CD14-positive monocyte (primary cell): Measurements from ENCODE around the gene ATP8B2. TPM values are rescaled to one million over a fixed set of nuclear protein-coding genes. Genes with fewer than 3 reads are reported as not detected.

Source experiments
- DNase-seq, 3 donors: peaks; one replicate each; pipeline ENCODE4 v3.0.0-alpha.2; 2011 to 2022
- H2AFZ ChIP-seq: 2 replicates; pipeline ENCODE4 v1.6.0; 2012; ENCODE audit warnings: mild to moderate bottlenecking, low read depth, low read length, inconsistent platforms; ENCODE audit not compliant: insufficient read depth, poor library complexity, severe bottlenecking
- H3K27ac ChIP-seq, 2 donors: 1 replicate in 1 of 2; 2 replicates in 1 of 2; pipeline ENCODE4 v1.5.1; 2012 to 2013; ENCODE audit warnings: low read length in 2 of 2, control low read depth in 1 of 2, inconsistent platforms in 1 of 2, low read depth in 1 of 2, mild to moderate bottlenecking in 1 of 2
- H3K27me3 ChIP-seq, 2 donors: one replicate each; pipeline versions ENCODE4 v1.6.0 to v1.6.1; 2011 to 2013; ENCODE audit warnings: low read length in 2 of 2; ENCODE audit not compliant: control insufficient read depth in 2 of 2, insufficient read depth in 2 of 2
- H3K36me3 ChIP-seq, 2 donors: replicated peaks in 1 of 2; 1 replicate in 1 of 2; 2 replicates in 1 of 2; pipeline versions ENCODE4 v1.5.1 to v1.6.1; 2012 to 2013; ENCODE audit warnings: low read length in 2 of 2, control low read depth in 1 of 2, inconsistent platforms in 1 of 2, mild to moderate bottlenecking in 1 of 2; ENCODE audit not compliant: insufficient read depth in 2 of 2, control insufficient read depth in 1 of 2
- H3K4me1 ChIP-seq, 2 donors: 1 replicate in 1 of 2; 2 replicates in 1 of 2; pipeline versions ENCODE4 v1.5.1 to v1.6.1; 2012 to 2013; ENCODE audit warnings: low read length in 2 of 2, control low read depth in 1 of 2, inconsistent platforms in 1 of 2, mild to moderate bottlenecking in 1 of 2, moderate library complexity in 1 of 2; ENCODE audit not compliant: insufficient read depth in 2 of 2, control insufficient read depth in 1 of 2
- H3K4me2 ChIP-seq: replicated peaks from 2 replicates; pipeline ENCODE3; 2012; ENCODE audit warnings: low read length, moderate library complexity, mild to moderate bottlenecking; ENCODE audit not compliant: poor library complexity, severe bottlenecking; ENCODE audit errors: extremely low read depth
- H3K4me3 ChIP-seq, 3 experiments: fragments of 200-600 bp in 1 of 3; sonication (generic) in 1 of 3; replicated peaks in 1 of 3; 1 replicate in 2 of 3; 2 replicates in 1 of 3; pipeline ENCODE4 v1.5.1; 2011 to 2013; ENCODE audit warnings: low read length in 3 of 3, mild to moderate bottlenecking in 3 of 3, control low read depth in 2 of 3, low read depth in 2 of 3, inconsistent platforms in 1 of 3, moderate library complexity in 1 of 3
- H3K79me2 ChIP-seq: 2 replicates; pipeline ENCODE4 v1.6.0; 2012; ENCODE audit warnings: mild to moderate bottlenecking, control low read depth, inconsistent platforms, low read length, moderate library complexity; ENCODE audit not compliant: insufficient read depth
- H3K9ac ChIP-seq: 2 replicates; pipeline ENCODE4 v1.6.0; 2017; ENCODE audit warnings: low read length, mild to moderate bottlenecking; ENCODE audit not compliant: insufficient read depth, poor library complexity, severe bottlenecking
- H3K9me3 ChIP-seq, 2 donors: replicated peaks in 1 of 2; 1 replicate in 1 of 2; 2 replicates in 1 of 2; pipeline versions ENCODE4 v1.5.1 to v1.6.1; 2012 to 2013; ENCODE audit warnings: low read length in 2 of 2, control low read depth in 1 of 2; ENCODE audit not compliant: control insufficient read depth in 1 of 2, insufficient read depth in 1 of 2
- H4K20me1 ChIP-seq: 2 replicates; pipeline ENCODE4 v1.6.0; 2012; ENCODE audit warnings: mild to moderate bottlenecking, low read length, control low read depth, moderate library complexity; ENCODE audit not compliant: insufficient read depth
- H3K27ac Mint-ChIP-seq, 7 donors: one replicate each; pipeline ENCODE4 v1.8.0; 2020; ENCODE audit warnings: mild to moderate bottlenecking in 7 of 7, mixed read lengths in 7 of 7, moderate library complexity in 6 of 7, inconsistent platforms in 2 of 7
- H3K27me3 Mint-ChIP-seq, 3 donors: one replicate each; pipeline ENCODE4 v1.8.0; 2021 to 2022; ENCODE audit warnings: low read depth in 3 of 3, mild to moderate bottlenecking in 3 of 3, mixed read lengths in 3 of 3, moderate library complexity in 3 of 3, inconsistent platforms in 1 of 3
- H3K36me3 Mint-ChIP-seq, 2 donors: one replicate each; pipeline ENCODE4 v1.8.0; 2020; ENCODE audit warnings: mixed read lengths in 2 of 2, inconsistent platforms in 1 of 2, mild to moderate bottlenecking in 1 of 2
- H3K4me1 Mint-ChIP-seq: one replicate; pipeline ENCODE4 v1.8.0; 2020; ENCODE audit warnings: mild to moderate bottlenecking, mixed read lengths
- H3K4me3 Mint-ChIP-seq, 2 donors: one replicate each; pipeline ENCODE4 v1.8.0; 2020; ENCODE audit warnings: mild to moderate bottlenecking in 2 of 2, mixed read lengths in 2 of 2, moderate library complexity in 1 of 2
- H3K9me3 Mint-ChIP-seq, 7 donors: one replicate each; pipeline ENCODE4 v1.8.0; 2020 to 2022; ENCODE audit warnings: mixed read lengths in 7 of 7, mild to moderate bottlenecking in 6 of 7, moderate library complexity in 6 of 7, inconsistent platforms in 2 of 7
- WGBS: methylation state at CpG from one replicate; pipeline ENCODE4 v1.1.5; 2013; ENCODE audit warnings: missing lambda C conversion rate; ENCODE audit not compliant: insufficient coverage; 5-methylcytosine and 5-hydroxymethylcytosine counted together
- intact Hi-C, 2 donors: fragments of 100-400 bp; cut with micrococcal nuclease; formaldehyde crosslinking; loops; one replicate each; pipeline versions ENCODE4 v1.15.0 to v1.15.1; 2023
- polyA plus RNA-seq, 3 donors: library from polyadenylated mRNA; depleted of rRNA in 1 of 3; unstranded in 2 of 3; stranded (reverse) in 1 of 3; fragments of 300-500 nt in 2 of 3; fragments of >200 nt in 1 of 3; fragmentation: Illumina TruSeq in 2 of 3; gene quantifications; 1 replicate in 2 of 3; 2 replicates in 1 of 3; pipeline ENCODE4 v1.2.3, GENCODE V29; 2012 to 2021
- TF ChIP-seq, protein P1 (sequence below): fragments of 200-600 bp; IDR thresholded peaks from one replicate; pipeline ENCODE4 v1.8.0; 2022; ENCODE audit warnings: antibody characterized with exemption, mild to moderate bottlenecking

Gene ATP8B2
- polyA plus RNA-seq, 3 donors: 0.46 to 2.2 (median 0.98) TPM

DNA sequence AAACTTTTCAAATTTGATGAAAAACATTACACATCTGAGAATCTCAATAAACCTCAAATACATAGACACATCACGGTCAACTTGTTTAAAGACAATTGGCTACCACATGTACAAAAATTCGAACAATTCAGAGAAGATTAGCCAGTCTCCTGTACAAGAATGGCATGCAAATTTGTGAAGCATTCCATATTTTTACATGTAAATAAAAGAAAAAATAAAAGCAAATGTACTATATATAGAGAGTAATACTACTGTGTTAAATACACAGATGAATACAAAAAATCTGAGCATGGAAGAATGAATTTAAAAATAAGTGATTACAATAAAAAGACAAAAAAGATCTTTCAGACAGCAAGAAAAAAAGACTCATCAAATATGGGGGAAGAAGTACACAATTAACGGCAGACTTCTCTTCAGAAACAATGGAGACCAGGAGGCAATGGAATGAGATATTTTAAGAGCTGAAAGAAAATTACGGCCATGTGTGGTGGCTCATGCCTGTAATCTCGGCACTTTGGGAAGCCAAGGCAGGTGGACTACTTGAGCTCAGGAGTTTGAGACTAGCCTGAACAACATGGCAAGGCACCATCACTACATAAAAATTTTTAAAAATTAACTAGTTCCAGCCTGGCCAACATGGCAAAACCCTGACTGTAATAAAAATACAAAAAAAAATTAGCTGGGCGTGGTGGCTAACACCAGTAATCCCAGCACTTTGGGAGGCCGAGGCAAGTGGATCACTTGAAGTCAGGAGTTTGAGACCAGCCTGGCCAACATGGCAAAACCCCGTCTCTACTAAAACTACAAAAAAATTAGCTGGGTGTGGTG is 29.7 kb upstream of the ATP8B2 start:
- H3K4me1 Mint-ChIP-seq: no peaks in the 10 kb centered on the region
- no peaks in the 10 kb centered on the region for H3K79me2 ChIP-seq
- DNase-seq: no peak
- no peak overlapping the region for H3K4me2 ChIP-seq
- peaks cover 18 to 32% of the 10 kb centered on the region in 2 donors for H3K9me3 ChIP-seq
- no peak overlapping the region for H3K4me3 ChIP-seq
- TF ChIP-seq, protein P1, sequence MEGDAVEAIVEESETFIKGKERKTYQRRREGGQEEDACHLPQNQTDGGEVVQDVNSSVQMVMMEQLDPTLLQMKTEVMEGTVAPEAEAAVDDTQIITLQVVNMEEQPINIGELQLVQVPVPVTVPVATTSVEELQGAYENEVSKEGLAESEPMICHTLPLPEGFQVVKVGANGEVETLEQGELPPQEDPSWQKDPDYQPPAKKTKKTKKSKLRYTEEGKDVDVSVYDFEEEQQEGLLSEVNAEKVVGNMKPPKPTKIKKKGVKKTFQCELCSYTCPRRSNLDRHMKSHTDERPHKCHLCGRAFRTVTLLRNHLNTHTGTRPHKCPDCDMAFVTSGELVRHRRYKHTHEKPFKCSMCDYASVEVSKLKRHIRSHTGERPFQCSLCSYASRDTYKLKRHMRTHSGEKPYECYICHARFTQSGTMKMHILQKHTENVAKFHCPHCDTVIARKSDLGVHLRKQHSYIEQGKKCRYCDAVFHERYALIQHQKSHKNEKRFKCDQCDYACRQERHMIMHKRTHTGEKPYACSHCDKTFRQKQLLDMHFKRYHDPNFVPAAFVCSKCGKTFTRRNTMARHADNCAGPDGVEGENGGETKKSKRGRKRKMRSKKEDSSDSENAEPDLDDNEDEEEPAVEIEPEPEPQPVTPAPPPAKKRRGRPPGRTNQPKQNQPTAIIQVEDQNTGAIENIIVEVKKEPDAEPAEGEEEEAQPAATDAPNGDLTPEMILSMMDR: no peak
- H3K4me1 ChIP-seq: no peaks in the 10 kb centered on the region
- peaks cover 20 to 58% (median 48%) of the 10 kb centered on the region in 7 donors for H3K9me3 Mint-ChIP-seq
- peaks cover 1 to 10% (median 4%) of the 10 kb centered on the region in 3 donors for H3K27me3 Mint-ChIP-seq
- no peak overlapping the region for H3K4me3 Mint-ChIP-seq
- H3K27me3 ChIP-seq: no peaks in the 10 kb centered on the region
- H3K27ac ChIP-seq: no peak overlapping the region
- no peaks in the 10 kb centered on the region for H3K36me3 Mint-ChIP-seq
- H3K27ac Mint-ChIP-seq: no peak overlapping the region
- 83% methylated on average over 1 of the region's 8 CpGs for WGBS
- no peak overlapping the region for H2AFZ ChIP-seq
- intact Hi-C loops: no loop called here
- H3K9ac ChIP-seq: no peak overlapping the region
- H4K20me1 ChIP-seq: no peaks in the 10 kb centered on the region
- H3K36me3 ChIP-seq: no peaks in the 10 kb centered on the region

DNA sequence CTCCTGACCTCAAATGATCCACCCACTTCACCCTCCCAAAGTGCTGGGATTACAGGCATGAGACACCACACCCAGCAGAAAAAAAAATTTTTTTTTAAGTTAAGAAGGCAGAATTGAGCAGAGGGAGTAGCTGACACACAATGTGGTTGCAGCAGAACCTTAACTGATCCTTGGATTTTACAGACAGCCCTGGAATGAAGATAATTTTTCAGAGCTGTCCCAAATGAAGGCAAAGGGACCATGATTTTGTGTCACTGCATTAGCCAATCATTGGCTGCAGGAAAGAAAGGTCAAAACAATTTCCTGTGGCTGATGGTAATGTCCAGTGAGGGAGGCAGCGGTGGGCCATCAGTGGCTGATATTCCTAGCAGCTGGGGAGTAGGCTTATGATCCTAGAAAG is 23.7 kb upstream of the ATP8B2 start:
- Mint-ChIP-seq H3K9me3 (peaks cover 0 to 30% (median 12%) of the 10 kb centered on the region in 7 donors), H3K4me3 (no peak overlapping the region), H3K27me3 (peaks cover 2 to 9% (median 3%) of the 10 kb centered on the region in 3 donors), H3K27ac (no peak overlapping the region), H3K36me3 (no peaks in the 10 kb centered on the region), H3K4me1 (no peaks in the 10 kb centered on the region)
- H3K4me1 ChIP-seq: no peaks in the 10 kb centered on the region
- no peaks in the 10 kb centered on the region for H3K36me3 ChIP-seq
- H3K9me3 ChIP-seq: peaks cover 0 to 8% of the 10 kb centered on the region in 2 donors
- no peak overlapping the region for H3K27ac ChIP-seq
- no peaks in the 10 kb centered on the region for H3K79me2 ChIP-seq
- H3K4me3 ChIP-seq: no peak overlapping the region
- 100% methylated on average over 1 of the region's 1 CpG for WGBS
- H3K4me2 ChIP-seq: no peak overlapping the region
- no peak overlapping the region for H3K9ac ChIP-seq
- H2AFZ ChIP-seq: no peak overlapping the region
- H3K27me3 ChIP-seq: no peaks in the 10 kb centered on the region
- intact Hi-C loops: no loop called here
- H4K20me1 ChIP-seq: no peaks in the 10 kb centered on the region
- no peak for DNase-seq
- TF ChIP-seq, protein P1: no peak
